ENCODE data around the gene SYNPO.

Gene SYNPO

GRCh38 chr5:150640311-150641005 lies at the start of gene SYNPO:
TSS of gene SYNPO (plus strand) at chr5:150640660. CDS start at chr5:150648276, 7,616 bp downstream.
- DNase-seq: no peak

GRCh38 chr5:150590979-150591695 lies 49.3 kb upstream of the SYNPO start:
- no peak for DNase-seq

- peak; percentile 41 for DNase-seq
These were observed 46.9 kb upstream of the SYNPO start for GRCh38 chr5:150593593-150593992.

GRCh38 chr5:150593996-150594395 lies 46.5 kb upstream of the SYNPO start:
- no peak for DNase-seq

- DNase-seq: peak; percentile 78
These were observed 44.9 kb upstream of the SYNPO start for GRCh38 chr5:150595466-150596031.

- no peak for DNase-seq
These were observed 44.1 kb upstream of the SYNPO start for GRCh38 chr5:150596313-150596712.

GRCh38 chr5:150596826-150597225 lies 43.6 kb upstream of the SYNPO start:
- DNase-seq: peak; percentile 19

- DNase-seq: no peak
These were observed 42.5 kb upstream of the SYNPO start for GRCh38 chr5:150598006-150598405.

- no peak for DNase-seq
These were observed 41.6 kb upstream of the SYNPO start for GRCh38 chr5:150598821-150599273.

- DNase-seq: no peak
These were observed 41.2 kb upstream of the SYNPO start for GRCh38 chr5:150599281-150599680.

- DNase-seq: no peak
These were observed 40.4 kb upstream of the SYNPO start for GRCh38 chr5:150599917-150600511.

- DNase-seq: no peak
These were observed 39.6 kb upstream of the SYNPO start for GRCh38 chr5:150600616-150601490.

GRCh38 chr5:150601491-150602345 lies 38.7 kb upstream of the SYNPO start:
- DNase-seq: no peak

- no peak for DNase-seq
These were observed 37.4 kb upstream of the SYNPO start for GRCh38 chr5:150603052-150603451.

- DNase-seq: no peak
These were observed 37.0 kb upstream of the SYNPO start for GRCh38 chr5:150603491-150603890.

GRCh38 chr5:150604010-150604409 lies 36.5 kb upstream of the SYNPO start:
- no peak for DNase-seq

GRCh38 chr5:150604894-150605440 lies 35.5 kb upstream of the SYNPO start:
- DNase-seq: no peak

- DNase-seq: no peak
These were observed 34.9 kb upstream of the SYNPO start for GRCh38 chr5:150605546-150605945.

- DNase-seq: no peak
These were observed 34.0 kb upstream of the SYNPO start for GRCh38 chr5:150606476-150606875.

GRCh38 chr5:150607105-150607504 lies 33.4 kb upstream of the SYNPO start:
- no peak for DNase-seq

GRCh38 chr5:150607991-150608390 lies 32.5 kb upstream of the SYNPO start:
- DNase-seq: no peak
